H9 (cell line): ENCODE results near the gene ZMYM2. TPM values are rescaled to one million over a fixed set of nuclear protein-coding genes. Genes with fewer than 3 reads are reported as not detected.

ENCODE experiments used
- DNase-seq: peaks from one replicate; pipeline ENCODE4 v3.0.0-alpha.2; 2017
- H2AFZ ChIP-seq: one replicate; pipeline ENCODE4 v1.6.1; 2013; ENCODE audit warnings: mild to moderate bottlenecking, low read length, control low read depth, moderate library complexity
- H2AK5ac ChIP-seq: 2 replicates; pipeline ENCODE4 v1.6.1; 2013; ENCODE audit warnings: low read length, control low read depth, mixed read lengths; ENCODE audit not compliant: insufficient read length
- H2BK120ac ChIP-seq: one replicate; pipeline ENCODE4 v1.6.1; 2013; ENCODE audit warnings: low read depth, mild to moderate bottlenecking, low read length, control low read depth, inconsistent platforms; ENCODE audit not compliant: poor library complexity, severe bottlenecking
- H2BK12ac ChIP-seq: 2 replicates; pipeline ENCODE4 v1.6.1; 2013; ENCODE audit warnings: low read length, control low read depth, mixed read lengths, low read depth; ENCODE audit not compliant: insufficient read length
- H2BK15ac ChIP-seq: 2 replicates; pipeline ENCODE4 v1.6.1; 2013; ENCODE audit warnings: low read depth, low read length, control low read depth
- H2BK20ac ChIP-seq: one replicate; pipeline ENCODE4 v1.6.1; 2013; ENCODE audit warnings: low read depth, mild to moderate bottlenecking, low read length, control low read depth, inconsistent platforms; ENCODE audit not compliant: poor library complexity, severe bottlenecking
- H2BK5ac ChIP-seq: 2 replicates; pipeline ENCODE4 v1.6.1; 2013; ENCODE audit warnings: low read length, control low read depth, mixed read lengths; ENCODE audit not compliant: insufficient read length
- H3K14ac ChIP-seq: 2 replicates; pipeline ENCODE4 v1.6.1; 2013; ENCODE audit warnings: low read length, control low read depth; ENCODE audit not compliant: insufficient read depth
- H3K18ac ChIP-seq: 2 replicates; pipeline ENCODE4 v1.6.1; 2013; ENCODE audit warnings: low read depth, mild to moderate bottlenecking, mixed read lengths, low read length, control low read depth; ENCODE audit not compliant: insufficient read length
- H3K23ac ChIP-seq: 2 replicates; pipeline ENCODE4 v1.6.1; 2013; ENCODE audit warnings: low read length, control low read depth, mixed read lengths, low read depth; ENCODE audit not compliant: insufficient read length
- H3K23me2 ChIP-seq: 2 replicates; pipeline ENCODE4 v1.6.1; 2013; ENCODE audit warnings: low read depth, mild to moderate bottlenecking, mixed read lengths, low read length, control low read depth; ENCODE audit not compliant: insufficient read length, poor library complexity, severe bottlenecking
- H3K27ac ChIP-seq: 2 replicates; pipeline ENCODE4 v1.5.1; 2013; ENCODE audit warnings: low read length, control low read depth, mixed read lengths, low read depth; ENCODE audit not compliant: insufficient read length
- H3K27me3 ChIP-seq: 2 replicates; pipeline ENCODE4 v1.6.1; 2013; ENCODE audit warnings: low read length, control low read depth, inconsistent platforms; ENCODE audit not compliant: insufficient read depth
- H3K4ac ChIP-seq: 2 replicates; pipeline ENCODE4 v1.6.1; 2013; ENCODE audit warnings: low read depth, mild to moderate bottlenecking, control low read depth, inconsistent platforms, low read length, moderate library complexity
- H3K4me1 ChIP-seq: 2 replicates; pipeline ENCODE4 v1.6.1; 2013; ENCODE audit warnings: low read length, control low read depth, inconsistent platforms; ENCODE audit not compliant: insufficient read depth
- H3K4me2 ChIP-seq: 2 replicates; pipeline ENCODE4 v1.6.1; 2013; ENCODE audit warnings: low read length, control low read depth, mixed read lengths; ENCODE audit not compliant: insufficient read length, insufficient read depth
- H3K56ac ChIP-seq: 2 replicates; pipeline ENCODE4 v1.6.1; 2013; ENCODE audit warnings: low read depth, mild to moderate bottlenecking, mixed read lengths, low read length, control low read depth; ENCODE audit not compliant: insufficient read length
- H3K79me1 ChIP-seq: 2 replicates; pipeline ENCODE4 v1.6.1; 2013; ENCODE audit warnings: low read depth, mild to moderate bottlenecking, moderate library complexity, low read length, control low read depth, inconsistent platforms; ENCODE audit not compliant: insufficient read depth, poor library complexity, severe bottlenecking
- H3K79me2 ChIP-seq: 2 replicates; pipeline ENCODE4 v1.6.1; 2013; ENCODE audit warnings: low read length, control low read depth, inconsistent platforms; ENCODE audit not compliant: insufficient read depth
- H3K9ac ChIP-seq: 2 replicates; pipeline ENCODE4 v1.6.1; 2013; ENCODE audit warnings: low read length, control low read depth, mixed read lengths; ENCODE audit not compliant: insufficient read length; ENCODE audit errors: extremely low read depth
- H3K9me3 ChIP-seq: one replicate; pipeline ENCODE4 v1.6.1; 2013; ENCODE audit warnings: low read depth, low read length, inconsistent platforms; ENCODE audit not compliant: control insufficient read depth
- H3T11ph ChIP-seq: one replicate; pipeline ENCODE4 v1.6.1; 2013; ENCODE audit warnings: mild to moderate bottlenecking, low read length, control low read depth, inconsistent platforms
- H4K20me1 ChIP-seq: one replicate; pipeline ENCODE4 v1.6.1; 2013; ENCODE audit not compliant: control insufficient read depth, insufficient read length, insufficient read depth
- H4K5ac ChIP-seq: 2 replicates; pipeline ENCODE4 v1.6.1; 2013; ENCODE audit warnings: low read depth, mild to moderate bottlenecking, mixed read lengths, low read length, control low read depth; ENCODE audit not compliant: insufficient read length
- H4K8ac ChIP-seq: replicated peaks from 2 replicates; pipeline ENCODE4 v1.6.1; 2013; ENCODE audit warnings: low read length, control low read depth, mixed read lengths, low read depth; ENCODE audit not compliant: insufficient read length
- H4K91ac ChIP-seq: 2 replicates; pipeline ENCODE4 v1.6.1; 2013; ENCODE audit warnings: low read depth, mild to moderate bottlenecking, moderate library complexity, mixed read lengths, low read length, control low read depth; ENCODE audit not compliant: insufficient read length
- H3K27ac Mint-ChIP-seq, 3 experiments: 2 replicates in 2 of 3; 3 replicates in 1 of 3; pipeline ENCODE4 v1.8.0; 2020 to 2021; ENCODE audit warnings: mixed read lengths in 3 of 3, mild to moderate bottlenecking in 1 of 3, moderate library complexity in 1 of 3
- H3K27me3 Mint-ChIP-seq: 2 replicates; pipeline ENCODE4 v1.8.0; 2021; ENCODE audit warnings: low read depth, mild to moderate bottlenecking, moderate library complexity, mixed read lengths
- H3K36me3 Mint-ChIP-seq, 3 experiments: 2 replicates in 2 of 3; 3 replicates in 1 of 3; pipeline ENCODE4 v1.8.0; 2020 to 2021; ENCODE audit warnings: low read depth in 3 of 3, mixed read lengths in 3 of 3; ENCODE audit not compliant: insufficient read depth in 1 of 3
- H3K4me1 Mint-ChIP-seq, 2 experiments: 2 replicates each; pipeline ENCODE4 v1.8.0; 2020; ENCODE audit warnings: mixed read lengths in 2 of 2
- H3K4me3 Mint-ChIP-seq, 2 experiments: 2 replicates in 1 of 2; 3 replicates in 1 of 2; pipeline ENCODE4 v1.8.0; 2020 to 2021; ENCODE audit warnings: mild to moderate bottlenecking in 2 of 2, mixed read lengths in 2 of 2, moderate library complexity in 1 of 2
- H3K9me3 Mint-ChIP-seq, 2 experiments: 2 replicates in 1 of 2; 3 replicates in 1 of 2; pipeline ENCODE4 v1.8.0; 2020; ENCODE audit warnings: mild to moderate bottlenecking in 2 of 2, mixed read lengths in 2 of 2, moderate library complexity in 1 of 2
- WGBS: extraction: QIAGEN DNeasy Blood & Tissue Kit; methylation state at CpG from one replicate; pipeline ENCODE4 v1.1.7; 2013; ENCODE audit warnings: missing lambda C conversion rate, low lambda C conversion rate, mixed read lengths; ENCODE audit not compliant: insufficient read length; ENCODE audit errors: extremely low coverage; 5-methylcytosine and 5-hydroxymethylcytosine counted together
- total RNA-seq: library from RNA; stranded (reverse); gene quantifications from 2 replicates; pipeline ENCODE4 v1.2.1, GENCODE V29; 2021
- TF ChIP-seq, protein P1 (sequence below): fragments of 200-600 bp; sonication (generic); conservative IDR thresholded peaks from 3 replicates; pipeline ENCODE4 v1.8.0; 2021; ENCODE audit warnings: antibody characterized with exemption, mild to moderate bottlenecking

ZMYM2 gene
- total RNA-seq, 1 experiment from 2014 or later = 173 TPM

DNA sequence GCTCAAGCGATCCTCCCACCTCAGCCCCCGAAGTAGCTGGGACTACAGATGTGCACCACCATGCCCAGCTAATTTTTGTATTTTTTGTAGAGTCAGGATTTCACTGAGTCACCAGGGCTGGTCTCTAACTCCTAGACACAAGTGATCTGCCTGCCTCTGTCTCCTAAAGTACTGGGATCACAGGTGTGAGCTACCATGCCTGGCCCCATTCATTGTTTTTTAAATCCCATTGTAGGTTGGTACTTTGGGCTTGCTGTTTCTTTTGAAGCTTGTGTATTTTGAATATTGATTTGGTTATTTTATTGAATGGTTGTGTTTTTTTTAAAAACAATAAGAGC, 26.7 kb downstream of the ZMYM2 start:
- H3K27me3 ChIP-seq = no peaks in the 10 kb centered on the region
- H3T11ph ChIP-seq = no peak overlapping the region
- no peak overlapping the region for H4K5ac ChIP-seq
- no peaks in the 10 kb centered on the region for H3K23me2 ChIP-seq
- Mint-ChIP-seq H3K27ac (peak overlapping the region; percentile 52 to 91 (median 83); a peak in 4 of 7 replicates), H3K9me3 (no peaks in the 10 kb centered on the region), H3K4me3 (no peak overlapping the region), H3K4me1 (peaks cover 36 to 48% of the 10 kb centered on the region in 2 experiments), H3K27me3 (no peaks in the 10 kb centered on the region), H3K36me3 (peaks cover 4 to 29% (median 26%) of the 10 kb centered on the region in 3 experiments; a peak in 6 of 7 replicates)
- H3K79me2 ChIP-seq = peaks cover 30% of the 10 kb centered on the region
- H2BK15ac ChIP-seq = no peak overlapping the region
- H4K20me1 ChIP-seq = no peaks in the 10 kb centered on the region
- H2BK120ac ChIP-seq = no peak overlapping the region
- no peak overlapping the region for H3K56ac ChIP-seq
- H3K4me1 ChIP-seq = peaks cover 6% of the 10 kb centered on the region; the same call in 1 of the 2 replicates
- H2BK20ac ChIP-seq = no peak overlapping the region
- TF ChIP-seq, protein P1, sequence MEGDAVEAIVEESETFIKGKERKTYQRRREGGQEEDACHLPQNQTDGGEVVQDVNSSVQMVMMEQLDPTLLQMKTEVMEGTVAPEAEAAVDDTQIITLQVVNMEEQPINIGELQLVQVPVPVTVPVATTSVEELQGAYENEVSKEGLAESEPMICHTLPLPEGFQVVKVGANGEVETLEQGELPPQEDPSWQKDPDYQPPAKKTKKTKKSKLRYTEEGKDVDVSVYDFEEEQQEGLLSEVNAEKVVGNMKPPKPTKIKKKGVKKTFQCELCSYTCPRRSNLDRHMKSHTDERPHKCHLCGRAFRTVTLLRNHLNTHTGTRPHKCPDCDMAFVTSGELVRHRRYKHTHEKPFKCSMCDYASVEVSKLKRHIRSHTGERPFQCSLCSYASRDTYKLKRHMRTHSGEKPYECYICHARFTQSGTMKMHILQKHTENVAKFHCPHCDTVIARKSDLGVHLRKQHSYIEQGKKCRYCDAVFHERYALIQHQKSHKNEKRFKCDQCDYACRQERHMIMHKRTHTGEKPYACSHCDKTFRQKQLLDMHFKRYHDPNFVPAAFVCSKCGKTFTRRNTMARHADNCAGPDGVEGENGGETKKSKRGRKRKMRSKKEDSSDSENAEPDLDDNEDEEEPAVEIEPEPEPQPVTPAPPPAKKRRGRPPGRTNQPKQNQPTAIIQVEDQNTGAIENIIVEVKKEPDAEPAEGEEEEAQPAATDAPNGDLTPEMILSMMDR = no peak
- H3K79me1 ChIP-seq = peaks cover 11% of the 10 kb centered on the region
- H2BK12ac ChIP-seq = no peak overlapping the region
- no peak overlapping the region for H3K23ac ChIP-seq
- H3K4me2 ChIP-seq = no peak overlapping the region
- H2AK5ac ChIP-seq = no peak overlapping the region
- H3K9ac ChIP-seq = no peak overlapping the region
- H3K14ac ChIP-seq = no peak overlapping the region
- H4K8ac ChIP-seq = no peak overlapping the region
- H3K27ac ChIP-seq = no peak overlapping the region
- no peak overlapping the region for H3K4ac ChIP-seq
- no CpG with 5 or more reads among the region's 2 CpGs for WGBS
- H2AFZ ChIP-seq = no peak overlapping the region
- DNase-seq = no peak
- H2BK5ac ChIP-seq = no peak overlapping the region
- H4K91ac ChIP-seq = no peak overlapping the region
- H3K18ac ChIP-seq = no peak overlapping the region
- no peaks in the 10 kb centered on the region for H3K9me3 ChIP-seq
